Fibroblast of lung (primary cell): Measurements from ENCODE around the gene PHIP. TPM values are rescaled to one million over a fixed set of nuclear protein-coding genes. Genes with fewer than 3 reads are reported as not detected.

Experiments used
- DNase-seq, 2 donors: peaks; one replicate each; pipeline versions ENCODE4 v3.0.0 to v3.0.0-alpha.2; 2010; ENCODE audit warnings: low read depth in 2 of 2
- H2AFZ ChIP-seq: 2 replicates; pipeline ENCODE4 v1.5.1; 2012; ENCODE audit warnings: low read length, control low read depth, inconsistent platforms
- H3K27ac ChIP-seq: 2 replicates; pipeline ENCODE4 v1.5.1; 2011; ENCODE audit warnings: low read length, control low read depth; ENCODE audit not compliant: insufficient read depth
- H3K27me3 ChIP-seq: 2 replicates; pipeline ENCODE4 v1.5.1; 2011; ENCODE audit warnings: mild to moderate bottlenecking, low read length; ENCODE audit not compliant: control insufficient read depth, insufficient read depth
- H3K36me3 ChIP-seq: 2 replicates; pipeline ENCODE4 v1.5.1; 2011; ENCODE audit warnings: low read length; ENCODE audit not compliant: control insufficient read depth, insufficient read depth
- H3K4me1 ChIP-seq: 2 replicates; pipeline ENCODE4 v1.5.1; 2011; ENCODE audit warnings: low read length; ENCODE audit not compliant: control insufficient read depth, insufficient read depth; ENCODE audit errors: extremely low read depth
- H3K4me2 ChIP-seq: 2 replicates; pipeline ENCODE4 v1.5.1; 2011; ENCODE audit warnings: low read length, control low read depth; ENCODE audit not compliant: insufficient read depth; ENCODE audit errors: extremely low read depth
- H3K4me3 ChIP-seq, 4 experiments: fragments of 200-600 bp in 1 of 4; sonication (generic) in 1 of 4; replicated peaks in 1 of 4; 2 replicates each; pipeline ENCODE4 v1.5.1; 2011 to 2016; ENCODE audit warnings: low read length in 4 of 4, low read depth in 3 of 4, mild to moderate bottlenecking in 3 of 4, control low read depth in 2 of 4, inconsistent platforms in 1 of 4, mixed read lengths in 1 of 4; ENCODE audit not compliant: insufficient read depth in 1 of 4; ENCODE audit errors: control extremely low read depth in 1 of 4
- H3K79me2 ChIP-seq: 2 replicates; pipeline ENCODE4 v1.5.1; 2012; ENCODE audit warnings: mild to moderate bottlenecking, low read length, inconsistent platforms; ENCODE audit not compliant: control insufficient read depth, insufficient read depth
- H3K9ac ChIP-seq: 2 replicates; pipeline ENCODE4 v1.5.1; 2011; ENCODE audit warnings: mild to moderate bottlenecking, low read length, control low read depth; ENCODE audit not compliant: insufficient read depth
- H3K9me3 ChIP-seq: 2 replicates; pipeline ENCODE4 v1.5.1; 2012; ENCODE audit warnings: low read depth, low read length; ENCODE audit not compliant: control insufficient read depth, insufficient read depth
- H4K20me1 ChIP-seq: 2 replicates; pipeline ENCODE4 v1.5.1; 2011; ENCODE audit warnings: low read length; ENCODE audit not compliant: control insufficient read depth, insufficient read depth; ENCODE audit errors: extremely low read depth
- EZH2 ChIP-seq: IDR thresholded peaks from 2 replicates; pipeline ENCODE4 v1.5.1; 2012; ENCODE audit warnings: low read length, control low read depth, mild to moderate bottlenecking; ENCODE audit errors: missing control alignments
- polyA plus RNA-seq, 2 donors: library from polyadenylated mRNA; depleted of rRNA in 1 of 2; stranded (reverse) in 1 of 2; unstranded in 1 of 2; fragments of >200 nt; gene quantifications; 2 replicates each; pipeline ENCODE4 v1.2.1, GENCODE V29; 2011 to 2012; ENCODE audit warnings: missing spikeins in 1 of 2
- total RNA-seq: library from RNA; depleted of rRNA; stranded (reverse); fragments of >200 nt; gene quantifications from 2 replicates; pipeline ENCODE4 v1.2.1, GENCODE V29; 2014
- TF ChIP-seq, protein P1 (sequence below), 2 donors: IDR thresholded peaks in 1 of 2; conservative IDR thresholded peaks in 1 of 2; 1 replicate in 1 of 2; 2 replicates in 1 of 2; pipeline ENCODE4 v1.5.1; 2011 to 2012; ENCODE audit warnings: low read length in 2 of 2, control low read depth in 1 of 2, inconsistent platforms in 1 of 2, low read depth in 1 of 2, mild to moderate bottlenecking in 1 of 2

The PHIP gene
- total and polyA plus RNA-seq, 2 donors (not counting 1 experiment from before 2014, with no cell fraction given): 6.7 to 26.1 TPM

DNA sequence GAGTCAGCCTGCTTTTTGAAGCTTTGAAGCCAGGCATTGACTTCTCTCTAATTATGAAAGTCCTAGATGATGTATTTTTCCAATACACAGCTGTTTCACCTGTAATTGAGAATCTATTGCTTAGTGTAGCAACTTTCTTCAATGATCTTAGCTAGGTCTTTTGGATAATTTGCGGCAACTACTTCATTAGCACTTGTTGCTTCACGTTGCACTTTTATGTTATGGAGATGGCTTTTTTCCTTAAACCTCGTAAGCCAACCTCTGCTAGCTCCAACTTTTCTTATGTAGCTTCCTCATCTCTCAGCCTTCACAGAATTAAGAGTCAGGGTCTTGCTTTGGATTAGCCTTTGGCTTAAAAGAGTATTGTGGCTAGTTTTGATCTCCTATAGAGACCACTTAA, 44.8 kb downstream of the PHIP start:
- no peaks in the 10 kb centered on the region for H4K20me1 ChIP-seq
- no peak for DNase-seq
- TF ChIP-seq, protein P1, sequence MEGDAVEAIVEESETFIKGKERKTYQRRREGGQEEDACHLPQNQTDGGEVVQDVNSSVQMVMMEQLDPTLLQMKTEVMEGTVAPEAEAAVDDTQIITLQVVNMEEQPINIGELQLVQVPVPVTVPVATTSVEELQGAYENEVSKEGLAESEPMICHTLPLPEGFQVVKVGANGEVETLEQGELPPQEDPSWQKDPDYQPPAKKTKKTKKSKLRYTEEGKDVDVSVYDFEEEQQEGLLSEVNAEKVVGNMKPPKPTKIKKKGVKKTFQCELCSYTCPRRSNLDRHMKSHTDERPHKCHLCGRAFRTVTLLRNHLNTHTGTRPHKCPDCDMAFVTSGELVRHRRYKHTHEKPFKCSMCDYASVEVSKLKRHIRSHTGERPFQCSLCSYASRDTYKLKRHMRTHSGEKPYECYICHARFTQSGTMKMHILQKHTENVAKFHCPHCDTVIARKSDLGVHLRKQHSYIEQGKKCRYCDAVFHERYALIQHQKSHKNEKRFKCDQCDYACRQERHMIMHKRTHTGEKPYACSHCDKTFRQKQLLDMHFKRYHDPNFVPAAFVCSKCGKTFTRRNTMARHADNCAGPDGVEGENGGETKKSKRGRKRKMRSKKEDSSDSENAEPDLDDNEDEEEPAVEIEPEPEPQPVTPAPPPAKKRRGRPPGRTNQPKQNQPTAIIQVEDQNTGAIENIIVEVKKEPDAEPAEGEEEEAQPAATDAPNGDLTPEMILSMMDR (conservative IDR thresholded peaks at IDR 0.05 in 1 of 2, IDR thresholded peaks at IDR 0.05 in 1 of 2; ENCODE audit: low read depth in 1 of 2, low read length in 2 of 2): no peak
- TF ChIP-seq EZH2: no peak

DNA sequence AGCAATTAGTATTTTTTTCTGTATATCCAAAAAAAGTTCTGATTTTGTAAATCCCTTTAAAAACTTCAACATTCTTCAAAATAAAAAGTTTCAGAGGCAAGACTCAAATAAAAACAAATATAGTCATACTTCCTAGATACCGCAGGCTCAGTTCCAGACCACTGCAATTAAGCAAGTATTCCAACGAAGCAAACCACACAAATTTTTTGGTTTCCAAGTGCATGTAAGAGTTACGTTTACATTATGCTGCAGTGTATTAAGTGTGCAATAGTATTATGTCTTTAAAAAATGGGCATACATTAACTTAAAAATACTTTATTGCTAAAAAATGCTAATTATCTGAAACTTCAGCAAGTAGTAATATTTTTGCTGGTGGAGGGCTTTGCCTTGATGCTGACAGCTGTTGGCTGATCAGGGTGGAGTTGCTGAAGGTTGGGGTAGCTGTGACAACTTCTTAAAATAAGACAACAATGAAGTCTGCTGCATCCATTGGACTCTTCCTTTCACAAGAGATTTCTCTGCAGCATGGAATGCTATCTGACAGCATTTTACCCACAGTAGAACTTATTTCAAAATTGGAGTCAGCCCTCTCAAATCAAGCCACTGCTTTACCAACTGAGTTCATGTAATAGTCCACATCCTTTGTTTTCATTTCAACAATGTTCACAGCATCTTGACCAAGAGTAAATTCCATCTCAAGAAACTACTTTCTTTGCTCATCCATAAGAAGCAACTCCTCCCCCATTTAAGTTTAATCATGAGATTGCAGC, 46.0 kb downstream of the PHIP start:
- no peak for TF ChIP-seq EZH2
- TF ChIP-seq, protein P1 (conservative IDR thresholded peaks at IDR 0.05 in 1 of 2, IDR thresholded peaks at IDR 0.05 in 1 of 2; ENCODE audit: low read depth in 1 of 2, low read length in 2 of 2): no peak
- no peaks in the 10 kb centered on the region for H3K79me2 ChIP-seq
- H3K9ac ChIP-seq: no peak overlapping the region
- no peaks in the 10 kb centered on the region for H3K36me3 ChIP-seq
- peak; percentile 87 for DNase-seq
- H3K4me3 ChIP-seq: no peak overlapping the region
- H2AFZ ChIP-seq: no peak overlapping the region
- peaks cover 2% of the 10 kb centered on the region for H3K4me1 ChIP-seq
- peak overlapping the region; percentile 45 for H3K4me2 ChIP-seq
- H3K9me3 ChIP-seq: no peaks in the 10 kb centered on the region
- H3K27me3 ChIP-seq: no peaks in the 10 kb centered on the region
- H4K20me1 ChIP-seq: no peaks in the 10 kb centered on the region
- H3K27ac ChIP-seq: no peak overlapping the region

More for the DNA sequence above, 44.8 kb downstream of the PHIP start:
- Histone ChIP-seq H2AFZ (no peak overlapping the region), H3K36me3 (no peaks in the 10 kb centered on the region), H3K4me3 (no peak overlapping the region), H3K4me2 (no peak overlapping the region), H3K9me3 (no peaks in the 10 kb centered on the region), H3K4me1 (peaks cover 2% of the 10 kb centered on the region), H3K79me2 (no peaks in the 10 kb centered on the region), H3K27ac (no peak overlapping the region), H3K27me3 (no peaks in the 10 kb centered on the region), H3K9ac (no peak overlapping the region)

DNA sequence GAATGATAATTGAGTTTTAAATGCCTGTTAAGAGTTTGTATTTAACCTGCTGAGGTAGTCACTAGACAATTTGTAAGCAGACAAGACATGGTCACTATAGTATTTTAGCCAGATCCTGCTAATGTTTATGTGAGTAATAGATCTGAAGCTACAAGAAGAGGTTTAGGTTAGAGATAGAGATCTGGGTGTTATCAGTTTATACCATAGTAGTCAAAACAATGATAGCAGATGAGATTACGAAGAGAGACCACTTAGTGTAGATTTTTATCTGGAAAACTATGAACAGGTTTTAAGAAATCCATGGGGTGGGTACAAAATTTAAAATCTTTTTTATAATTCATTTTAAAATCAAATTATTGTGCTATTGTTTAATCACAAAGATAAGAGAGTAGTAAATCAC, 47.5 kb downstream of the PHIP start:
- no peak overlapping the region for H2AFZ ChIP-seq
- TF ChIP-seq EZH2: no peak
- TF ChIP-seq, protein P1 (conservative IDR thresholded peaks at IDR 0.05 in 1 of 2, IDR thresholded peaks at IDR 0.05 in 1 of 2; ENCODE audit: low read depth in 1 of 2, low read length in 2 of 2): no peak
- H3K9ac ChIP-seq: no peak overlapping the region
- no peaks in the 10 kb centered on the region for H3K9me3 ChIP-seq
- H3K4me2 ChIP-seq: no peak overlapping the region
- H3K4me1 ChIP-seq: peaks cover 2% of the 10 kb centered on the region
- no peaks in the 10 kb centered on the region for H3K27me3 ChIP-seq
- H3K27ac ChIP-seq: no peak overlapping the region
- no peaks in the 10 kb centered on the region for H4K20me1 ChIP-seq
- H3K4me3 ChIP-seq: no peak overlapping the region
- no peaks in the 10 kb centered on the region for H3K79me2 ChIP-seq
- no peaks in the 10 kb centered on the region for H3K36me3 ChIP-seq
- peak in 1 of 2 donors; percentile 12 for DNase-seq
